Panc1 (cell line): ENCODE data around the gene DCTN2. TPM values are rescaled to one million over a fixed set of nuclear protein-coding genes. Genes with fewer than 3 reads are reported as not detected.
"Not testable (repeated sequence)": the region's sequence is repeated elsewhere in the genome, so short reads cannot be mapped to it uniquely, and the experiment has no call there.

Experiments
- ATAC-seq: fragments of 200-7000 bp; cut with Tn5 transposase; 2 replicates; pipeline ENCODE4 v1.9.1; 2020; ENCODE audit warnings: mild to moderate bottlenecking, moderate library complexity
- BruUV-seq: library from RNA; stranded (reverse); fragments of 400-500 nt; replicated peaks from 2 replicates; lab custom pipeline; 2021; lab: Mats Ljungman, UMichigan
- CTCF ChIA-PET: fragments of 300-600 bp; sonication (Branson Sonifier 250); formaldehyde crosslinking; loops from one replicate; lab custom pipeline; 2022; ENCODE audit warnings: antibody characterized with exemption; lab: Charles Lee
- POLR2A ChIA-PET: fragments of 300-600 bp; sonication (Branson Sonifier 250); formaldehyde crosslinking; loops from one replicate; lab custom pipeline; 2022; ENCODE audit warnings: antibody characterized with exemption; lab: Charles Lee
- DNase-seq: peaks from one replicate; pipeline ENCODE4 v3.0.0-alpha.2; 2010; ENCODE audit warnings: low read depth, low spot score
- H3K27ac ChIP-seq: 2 replicates; pipeline ENCODE4 v1.5.1; 2011; ENCODE audit warnings: mild to moderate bottlenecking, low read length, inconsistent platforms
- H3K27me3 ChIP-seq: fragments of 200-500 bp; sonication (Bioruptor generic); 2 replicates; pipeline ENCODE4 v1.6.0; 2014; ENCODE audit warnings: low read length, inconsistent platforms; ENCODE audit not compliant: control insufficient read depth, insufficient read depth
- H3K36me3 ChIP-seq: fragments of 200-500 bp; sonication (Bioruptor generic); 2 replicates; pipeline ENCODE4 v1.5.1; 2014; ENCODE audit warnings: inconsistent platforms, mild to moderate bottlenecking, low read length, moderate library complexity; ENCODE audit not compliant: control insufficient read depth, insufficient read depth
- H3K4me1 ChIP-seq: 2 replicates; pipeline ENCODE4 v1.5.1; 2011; ENCODE audit warnings: inconsistent platforms, mild to moderate bottlenecking, low read length, moderate library complexity; ENCODE audit not compliant: control insufficient read depth, insufficient read depth
- H3K4me3 ChIP-seq, 2 experiments: 2 replicates each; pipeline ENCODE4 v1.5.1; 2011 to 2012; ENCODE audit warnings: low read depth in 2 of 2, low read length in 2 of 2, mild to moderate bottlenecking in 2 of 2, inconsistent platforms in 1 of 2, moderate library complexity in 1 of 2
- H3K9me3 ChIP-seq: fragments of 200-500 bp; sonication (Bioruptor generic); 2 replicates; pipeline ENCODE4 v1.5.1; 2014; ENCODE audit warnings: low read depth, mild to moderate bottlenecking, inconsistent platforms, low read length, moderate library complexity; ENCODE audit not compliant: control insufficient read depth, insufficient read depth
- POLR2AphosphoS5 ChIP-seq: IDR thresholded peaks from 2 replicates; pipeline ENCODE4 v1.6.1; 2012; ENCODE audit warnings: mild to moderate bottlenecking, low read depth, low read length, moderate library complexity
- SIN3A ChIP-seq: IDR thresholded peaks from 2 replicates; pipeline ENCODE4 v1.6.1; 2012; ENCODE audit warnings: low read depth, mild to moderate bottlenecking, low read length, moderate library complexity, borderline replicate concordance; ENCODE audit not compliant: insufficient read depth
- TCF7L2 ChIP-seq: IDR thresholded peaks from 2 replicates; pipeline ENCODE4 v1.6.1; 2011; ENCODE audit warnings: mild to moderate bottlenecking, low read depth, low read length, inconsistent platforms
- in situ Hi-C: cut with HindIII; loops from 2 replicates; pipeline ENCODE4 v1.10.0; 2016; ENCODE audit warnings: low sequenced_read_pairs, low pct_unique_long_range_greater_than_20kb
- intact Hi-C: fragments of 100-400 bp; cut with micrococcal nuclease; formaldehyde crosslinking; loops from one replicate; pipeline ENCODE4 v1.10.0; 2022; ENCODE audit not compliant: unreplicated experiment
- total RNA-seq: library from RNA; stranded (reverse); gene quantifications from one replicate; pipeline ENCODE4 v1.2.1, GENCODE V29; 2021; ENCODE audit not compliant: unreplicated experiment
- TF ChIP-seq, protein P1 (sequence below): fragments of 450-650 bp; IDR thresholded peaks from 2 replicates; pipeline ENCODE4 v1.5.1; 2017; ENCODE audit warnings: mild to moderate bottlenecking
- TF ChIP-seq, protein P2 (sequence below), 2 experiments: IDR thresholded peaks; 2 replicates each; pipeline ENCODE4 v1.6.1; 2011 to 2012; ENCODE audit warnings: low read depth in 2 of 2, control low read depth in 1 of 2, low read length in 1 of 2, mild to moderate bottlenecking in 1 of 2, moderate library complexity in 1 of 2; ENCODE audit not compliant: insufficient read depth in 1 of 2

DCTN2 gene
- total RNA-seq, 1 experiment from 2014 or later: 97.6 TPM

DNA sequence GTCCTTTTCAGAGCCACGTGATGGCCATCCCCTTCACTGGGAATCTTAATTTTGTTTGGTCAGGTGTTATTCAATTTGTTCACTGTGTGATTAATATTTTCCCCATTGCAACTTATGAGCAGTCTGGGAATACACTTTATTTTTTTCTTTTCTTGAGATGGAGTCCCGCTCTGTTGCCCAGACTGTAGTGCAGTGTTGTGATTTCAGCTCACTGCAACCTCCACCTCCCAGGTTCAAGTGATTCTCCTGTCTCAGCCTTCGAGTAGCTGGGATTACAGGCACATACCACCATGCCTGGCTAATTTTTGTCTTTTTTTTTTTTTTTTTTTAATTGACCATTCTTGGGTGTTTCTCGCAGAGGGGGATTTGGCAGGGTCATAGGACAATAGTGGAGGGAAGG, 40.5 kb downstream of the DCTN2 start:
- POLR2A ChIA-PET, ATAC-seq, H3K9me3 ChIP-seq, BruUV-seq, H3K27ac ChIP-seq, H3K4me3 ChIP-seq, in situ Hi-C loops, intact Hi-C loops, DNase-seq, H3K4me1 ChIP-seq, H3K27me3 ChIP-seq: not testable (repeated sequence)
- H3K36me3 ChIP-seq: peaks cover 16% of the 10 kb centered on the region
- CTCF ChIA-PET: interaction anchor here (0.7 kb wide), 1 partner anchor 58 kb away, joined by 9 read pairs; no protein-coding TSS in a partner anchor

DNA sequence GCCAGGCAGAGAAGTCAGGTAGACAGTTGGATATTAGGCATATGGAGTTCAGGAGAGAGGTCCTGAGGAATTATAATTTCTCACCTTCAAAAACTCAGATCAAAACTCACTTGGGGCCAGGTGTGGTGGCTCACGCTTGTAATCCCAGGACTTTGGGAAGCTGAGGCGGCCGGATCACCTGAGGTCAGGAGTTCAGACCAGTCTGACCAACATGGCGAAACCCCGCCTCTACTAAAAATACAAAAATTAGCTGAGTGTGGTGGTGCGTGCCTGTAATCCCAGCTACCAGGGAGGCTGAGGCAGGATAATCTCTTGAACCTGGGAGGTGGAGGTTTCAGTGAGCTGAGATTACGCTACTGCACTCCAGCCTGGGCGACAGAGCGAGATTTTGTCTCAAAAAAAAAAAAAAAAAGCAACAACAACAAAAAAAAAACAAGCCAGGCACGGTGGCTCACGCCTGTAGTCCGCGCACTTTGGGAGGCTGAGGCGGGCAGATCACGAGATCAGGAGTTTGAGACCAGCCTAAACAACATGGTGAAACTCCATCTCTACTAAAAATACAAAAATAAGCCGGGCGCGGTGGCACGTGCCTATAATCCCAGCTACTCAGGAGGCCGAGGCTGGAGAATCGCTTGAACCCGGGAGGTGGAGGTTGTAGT, 44.6 kb downstream of the DCTN2 start:
- H3K9me3 ChIP-seq, H3K4me1 ChIP-seq, in situ Hi-C loops, BruUV-seq, DNase-seq, H3K4me3 ChIP-seq, H3K27ac ChIP-seq, H3K27me3 ChIP-seq, POLR2A ChIA-PET, CTCF ChIA-PET, intact Hi-C loops, ATAC-seq: not testable (repeated sequence)
- H3K36me3 ChIP-seq: peaks cover 26% of the 10 kb centered on the region

DNA sequence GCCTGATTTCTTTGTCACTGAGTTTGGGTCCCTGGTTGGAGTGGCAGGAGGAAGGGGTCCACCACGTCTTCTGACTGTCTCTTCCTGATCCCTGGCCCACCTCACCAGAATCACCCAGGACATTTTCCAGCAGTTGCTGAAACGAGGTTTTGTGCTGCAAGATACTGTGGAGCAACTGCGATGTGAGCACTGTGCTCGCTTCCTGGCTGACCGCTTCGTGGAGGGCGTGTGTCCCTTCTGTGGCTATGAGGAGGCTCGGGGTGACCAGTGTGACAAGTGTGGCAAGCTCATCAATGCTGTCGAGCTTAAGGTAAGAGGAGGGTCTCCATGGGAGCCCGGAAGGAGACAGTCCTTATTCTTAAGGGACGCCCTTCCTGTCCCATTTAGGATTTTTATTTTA, 46.8 kb downstream of the DCTN2 start:
- DNase-seq: no peak
- POLR2A ChIA-PET: no interaction called here

More for the DNA sequence above, 46.8 kb downstream of the DCTN2 start:
- Histone ChIP-seq H3K4me3 (no peak overlapping the region), H3K4me1 (no peaks in the 10 kb centered on the region), H3K9me3 (no peaks in the 10 kb centered on the region), H3K27ac (no peak overlapping the region), H3K36me3 (peaks cover 27% of the 10 kb centered on the region), H3K27me3 (no peaks in the 10 kb centered on the region)
- BruUV-seq: no TSS peak
- TF ChIP-seq, protein P1, sequence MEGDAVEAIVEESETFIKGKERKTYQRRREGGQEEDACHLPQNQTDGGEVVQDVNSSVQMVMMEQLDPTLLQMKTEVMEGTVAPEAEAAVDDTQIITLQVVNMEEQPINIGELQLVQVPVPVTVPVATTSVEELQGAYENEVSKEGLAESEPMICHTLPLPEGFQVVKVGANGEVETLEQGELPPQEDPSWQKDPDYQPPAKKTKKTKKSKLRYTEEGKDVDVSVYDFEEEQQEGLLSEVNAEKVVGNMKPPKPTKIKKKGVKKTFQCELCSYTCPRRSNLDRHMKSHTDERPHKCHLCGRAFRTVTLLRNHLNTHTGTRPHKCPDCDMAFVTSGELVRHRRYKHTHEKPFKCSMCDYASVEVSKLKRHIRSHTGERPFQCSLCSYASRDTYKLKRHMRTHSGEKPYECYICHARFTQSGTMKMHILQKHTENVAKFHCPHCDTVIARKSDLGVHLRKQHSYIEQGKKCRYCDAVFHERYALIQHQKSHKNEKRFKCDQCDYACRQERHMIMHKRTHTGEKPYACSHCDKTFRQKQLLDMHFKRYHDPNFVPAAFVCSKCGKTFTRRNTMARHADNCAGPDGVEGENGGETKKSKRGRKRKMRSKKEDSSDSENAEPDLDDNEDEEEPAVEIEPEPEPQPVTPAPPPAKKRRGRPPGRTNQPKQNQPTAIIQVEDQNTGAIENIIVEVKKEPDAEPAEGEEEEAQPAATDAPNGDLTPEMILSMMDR: no peak
- no peak; the same call in 1 of the 2 replicates for TF ChIP-seq POLR2AphosphoS5
- TF ChIP-seq TCF7L2: no peak
- TF ChIP-seq, protein P2, sequence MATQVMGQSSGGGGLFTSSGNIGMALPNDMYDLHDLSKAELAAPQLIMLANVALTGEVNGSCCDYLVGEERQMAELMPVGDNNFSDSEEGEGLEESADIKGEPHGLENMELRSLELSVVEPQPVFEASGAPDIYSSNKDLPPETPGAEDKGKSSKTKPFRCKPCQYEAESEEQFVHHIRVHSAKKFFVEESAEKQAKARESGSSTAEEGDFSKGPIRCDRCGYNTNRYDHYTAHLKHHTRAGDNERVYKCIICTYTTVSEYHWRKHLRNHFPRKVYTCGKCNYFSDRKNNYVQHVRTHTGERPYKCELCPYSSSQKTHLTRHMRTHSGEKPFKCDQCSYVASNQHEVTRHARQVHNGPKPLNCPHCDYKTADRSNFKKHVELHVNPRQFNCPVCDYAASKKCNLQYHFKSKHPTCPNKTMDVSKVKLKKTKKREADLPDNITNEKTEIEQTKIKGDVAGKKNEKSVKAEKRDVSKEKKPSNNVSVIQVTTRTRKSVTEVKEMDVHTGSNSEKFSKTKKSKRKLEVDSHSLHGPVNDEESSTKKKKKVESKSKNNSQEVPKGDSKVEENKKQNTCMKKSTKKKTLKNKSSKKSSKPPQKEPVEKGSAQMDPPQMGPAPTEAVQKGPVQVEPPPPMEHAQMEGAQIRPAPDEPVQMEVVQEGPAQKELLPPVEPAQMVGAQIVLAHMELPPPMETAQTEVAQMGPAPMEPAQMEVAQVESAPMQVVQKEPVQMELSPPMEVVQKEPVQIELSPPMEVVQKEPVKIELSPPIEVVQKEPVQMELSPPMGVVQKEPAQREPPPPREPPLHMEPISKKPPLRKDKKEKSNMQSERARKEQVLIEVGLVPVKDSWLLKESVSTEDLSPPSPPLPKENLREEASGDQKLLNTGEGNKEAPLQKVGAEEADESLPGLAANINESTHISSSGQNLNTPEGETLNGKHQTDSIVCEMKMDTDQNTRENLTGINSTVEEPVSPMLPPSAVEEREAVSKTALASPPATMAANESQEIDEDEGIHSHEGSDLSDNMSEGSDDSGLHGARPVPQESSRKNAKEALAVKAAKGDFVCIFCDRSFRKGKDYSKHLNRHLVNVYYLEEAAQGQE (IDR thresholded peaks at IDR 0.05; ENCODE audit: insufficient read depth in 1 of 2, low read depth in 2 of 2, low read length in 1 of 2): no peak
- TF ChIP-seq SIN3A: no peak
- in situ Hi-C loops (no loop called here), intact Hi-C loops (no loop called here)
- no peak for ATAC-seq
- CTCF ChIA-PET: interaction anchor here (0.6 kb wide), 1 partner anchor 40 kb away, joined by 3 read pairs; no protein-coding TSS in a partner anchor
